Ectodermal cell (in vitro differentiated cells): ENCODE measurements around the gene CASP10.

Source experiments
- H3K27ac ChIP-seq: 2 replicates; pipeline ENCODE4 v1.7.0; 2013; ENCODE audit warnings: mild to moderate bottlenecking, low read depth, low read length; ENCODE audit not compliant: insufficient read depth, poor library complexity, severe bottlenecking
- H3K27me3 ChIP-seq: 2 replicates; pipeline ENCODE4 v1.7.0; 2013; ENCODE audit warnings: mild to moderate bottlenecking, low read length; ENCODE audit not compliant: insufficient read depth, control insufficient read depth, poor library complexity, severe bottlenecking
- H3K36me3 ChIP-seq: one replicate; pipeline ENCODE4 v1.7.0; 2013; ENCODE audit warnings: low read length; ENCODE audit not compliant: control insufficient read depth, insufficient read depth
- H3K4me1 ChIP-seq: one replicate; pipeline ENCODE4 v1.7.0; 2013; ENCODE audit warnings: low read length; ENCODE audit not compliant: control insufficient read depth, insufficient read depth
- H3K4me3 ChIP-seq: 2 replicates; pipeline ENCODE4 v1.7.0; 2013; ENCODE audit warnings: low read depth, low read length, control low read depth; ENCODE audit not compliant: insufficient read depth
- H3K9me3 ChIP-seq: 2 replicates; pipeline ENCODE4 v1.7.0; 2013; ENCODE audit warnings: mild to moderate bottlenecking, low read length, moderate library complexity; ENCODE audit not compliant: control insufficient read depth
- WGBS, 2 experiments: methylation state at CpG; one replicate each; pipeline ENCODE4 v1.1.7; 2013; ENCODE audit warnings: missing lambda C conversion rate in 2 of 2; 5-methylcytosine and 5-hydroxymethylcytosine counted together

CASP10 gene

DNA sequence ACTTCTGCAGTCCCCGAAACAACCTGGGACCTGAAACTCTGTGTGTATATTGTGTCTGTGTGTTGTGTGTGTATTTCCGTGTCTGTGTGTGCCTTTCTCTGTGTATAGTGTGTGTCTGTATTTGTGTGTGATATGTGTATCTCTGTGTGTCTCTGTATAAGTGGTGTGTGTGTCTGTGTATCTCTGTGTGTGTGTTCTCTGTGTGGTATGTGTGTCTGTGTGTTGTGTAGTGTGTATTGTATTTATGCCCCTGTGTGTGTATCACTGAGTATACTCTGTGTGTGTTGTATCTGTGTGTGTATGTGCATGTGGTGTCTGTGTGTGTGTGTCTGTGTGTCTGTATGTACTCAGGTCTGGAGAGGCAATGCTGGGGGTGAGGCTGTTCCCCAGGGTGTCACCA lies 89.0 kb downstream of the CASP10 start:
- H3K9me3 ChIP-seq, result no peaks in the 10 kb centered on the region
- no peaks in the 10 kb centered on the region for H3K27me3 ChIP-seq
- no peak overlapping the region for H3K4me3 ChIP-seq
- H3K36me3 ChIP-seq, result no peaks in the 10 kb centered on the region
- H3K27ac ChIP-seq, result no peak overlapping the region
- H3K4me1 ChIP-seq, result no peaks in the 10 kb centered on the region
- WGBS, 2 experiments, result 91 to 98% methylated on average over 2 of the region's 2 CpGs

DNA sequence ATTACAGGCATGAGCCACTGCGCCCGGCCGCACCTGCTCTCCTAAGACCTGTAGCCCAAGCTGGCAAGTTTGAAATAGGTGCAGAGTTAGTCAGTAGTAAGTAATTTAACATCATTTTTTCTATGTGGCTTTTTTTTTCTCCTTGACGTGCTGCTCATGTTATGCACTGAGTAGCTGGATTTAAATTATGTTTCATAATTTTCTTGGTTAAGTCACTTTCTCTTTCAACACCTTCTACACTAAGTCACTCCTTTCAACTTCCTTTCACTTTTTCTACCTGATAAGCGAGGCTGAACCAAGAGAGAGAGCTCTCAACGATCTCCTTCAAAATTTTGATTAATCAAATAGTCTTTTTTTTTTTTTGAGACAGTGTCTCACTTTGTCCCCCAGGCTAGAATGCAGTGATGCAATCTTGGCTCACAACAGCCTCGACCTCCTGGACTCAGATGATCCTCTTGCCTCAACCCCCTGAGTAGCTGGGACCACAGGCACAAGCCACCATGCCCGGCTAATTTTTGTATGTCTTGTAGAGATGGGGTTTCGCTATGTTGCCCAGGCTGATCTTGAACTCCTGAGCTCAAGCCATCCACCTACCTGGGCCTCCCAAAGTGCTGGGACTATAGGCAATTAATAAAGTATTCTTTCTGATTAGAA lies 90.5 kb downstream of the CASP10 start:
- WGBS, 2 experiments, result 90 to 96% methylated on average over 8 of the region's 9 CpGs
- Histone ChIP-seq H3K4me3 (no peak overlapping the region), H3K9me3 (no peaks in the 10 kb centered on the region), H3K4me1 (no peaks in the 10 kb centered on the region), H3K27ac (no peak overlapping the region), H3K27me3 (no peaks in the 10 kb centered on the region), H3K36me3 (no peaks in the 10 kb centered on the region)

DNA sequence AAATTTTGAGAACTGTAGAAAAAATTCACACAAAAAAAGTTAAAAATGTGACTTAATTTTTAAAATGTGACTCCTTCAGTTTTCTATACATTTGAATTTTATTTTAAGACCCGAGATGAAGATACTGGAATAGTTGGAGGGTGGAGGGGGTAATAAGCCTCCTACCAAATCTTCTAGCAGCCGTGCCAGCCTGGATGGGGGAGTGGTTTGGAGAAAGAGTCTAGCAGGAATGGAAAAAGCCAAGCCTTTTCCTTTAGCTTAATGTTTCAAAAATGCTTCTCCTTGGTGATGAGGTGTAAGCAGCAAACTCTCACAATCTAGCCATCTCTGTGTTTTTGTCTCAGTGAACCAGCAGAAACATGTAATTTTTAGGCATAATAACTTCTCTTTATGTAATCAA lies 92.1 kb downstream of the CASP10 start:
- no peaks in the 10 kb centered on the region for H3K9me3 ChIP-seq
- no peaks in the 10 kb centered on the region for H3K36me3 ChIP-seq
- no peak overlapping the region for H3K27ac ChIP-seq
- H3K4me1 ChIP-seq, result no peaks in the 10 kb centered on the region
- no peak overlapping the region for H3K4me3 ChIP-seq
- WGBS, 2 experiments, result 94 to 95% methylated on average over 2 of the region's 2 CpGs
- no peaks in the 10 kb centered on the region for H3K27me3 ChIP-seq

DNA sequence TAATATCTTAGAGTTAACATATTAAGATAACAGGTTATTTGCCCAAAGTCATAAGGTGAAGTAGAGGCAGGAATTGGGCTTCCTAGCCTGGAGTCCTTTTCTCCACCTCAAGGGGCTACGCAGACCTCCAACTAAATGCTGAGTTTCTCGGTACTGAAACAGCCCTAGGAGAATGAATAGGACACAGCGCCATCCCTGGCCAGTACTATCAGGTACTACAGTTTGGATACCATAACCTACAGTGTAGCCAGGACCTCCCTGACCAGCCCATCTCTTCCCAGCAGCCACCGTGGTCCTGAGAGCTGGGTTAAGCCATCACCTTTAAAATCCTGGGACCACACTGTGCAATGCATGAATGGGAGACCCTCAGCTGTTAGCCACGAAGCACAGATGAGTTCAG lies 93.0 kb downstream of the CASP10 start:
- no peaks in the 10 kb centered on the region for H3K27me3 ChIP-seq
- H3K9me3 ChIP-seq, result no peaks in the 10 kb centered on the region
- H3K27ac ChIP-seq, result no peak overlapping the region
- no peaks in the 10 kb centered on the region for H3K4me1 ChIP-seq
- WGBS, 2 experiments, result 78 to 80% methylated on average over 5 of the region's 5 CpGs
- no peak overlapping the region for H3K4me3 ChIP-seq
- H3K36me3 ChIP-seq, result no peaks in the 10 kb centered on the region

DNA sequence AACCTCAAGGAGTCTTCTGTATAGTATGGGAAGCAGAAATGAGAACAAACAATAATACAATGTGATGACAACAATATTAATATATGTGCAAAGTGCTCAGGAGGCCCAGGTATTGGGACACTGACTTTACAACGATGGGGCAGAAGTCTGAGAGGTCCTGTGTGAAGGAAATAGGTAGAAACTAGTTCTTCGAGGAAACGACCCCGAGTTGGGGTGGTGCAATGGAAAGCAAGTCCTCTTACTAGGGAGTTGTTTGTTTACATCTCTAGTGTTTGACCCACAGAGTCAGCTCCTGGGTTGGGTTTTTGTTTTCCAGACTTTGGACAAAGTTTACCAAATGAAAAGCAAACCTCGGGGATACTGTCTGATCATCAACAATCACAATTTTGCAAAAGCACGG lies 93.6 kb downstream of the CASP10 start:
- no peaks in the 10 kb centered on the region for H3K36me3 ChIP-seq
- 94 to 95% methylated on average over 6 of the region's 6 CpGs for WGBS, 2 experiments

More for the DNA sequence above, 93.6 kb downstream of the CASP10 start:
- Histone ChIP-seq H3K27me3 (no peaks in the 10 kb centered on the region), H3K27ac (no peak overlapping the region), H3K9me3 (no peaks in the 10 kb centered on the region), H3K4me1 (no peaks in the 10 kb centered on the region), H3K4me3 (no peak overlapping the region)
